PC-3 (cell line): ENCODE measurements around the gene SCRN3. TPM values are rescaled to one million over a fixed set of nuclear protein-coding genes. Genes with fewer than 3 reads are reported as not detected.
"Not testable (repeated sequence)": the region's sequence is repeated elsewhere in the genome, so short reads cannot be mapped to it uniquely, and the experiment has no call there.

Source experiments
- ATAC-seq: fragments of 200-7000 bp; cut with Tn5 transposase; 2 replicates; pipeline ENCODE4 v1.9.1; 2020; ENCODE audit warnings: mild to moderate bottlenecking, moderate library complexity
- BruUV-seq: library from RNA; stranded (reverse); fragments of 400-500 nt; replicated peaks from 2 replicates; lab custom pipeline; 2021; lab: Mats Ljungman, UMichigan
- CTCF ChIA-PET: fragments of 300-600 bp; sonication (Branson Sonifier 250); formaldehyde crosslinking; loops from one replicate; lab custom pipeline; 2022; ENCODE audit warnings: antibody characterized with exemption; lab: Charles Lee
- POLR2A ChIA-PET: fragments of 300-600 bp; sonication (Branson Sonifier 250); formaldehyde crosslinking; loops from one replicate; lab custom pipeline; 2022; ENCODE audit warnings: antibody characterized with exemption; ENCODE audit not compliant: unreplicated experiment; lab: Charles Lee
- DNase-seq: peaks from one replicate; pipeline ENCODE4 v3.0.0-alpha.2; 2015
- H2AFZ ChIP-seq: fragments of 300-600 bp; sonication (generic); 2 replicates; pipeline ENCODE4 v1.6.0; 2016; ENCODE audit warnings: antibody characterized with exemption, low read length
- H3F3A ChIP-seq: fragments of 300-600 bp; sonication (generic); one replicate; pipeline ENCODE4 v1.6.0; 2017; ENCODE audit warnings: antibody characterized with exemption, low read length, control low read depth, mild to moderate bottlenecking; ENCODE audit not compliant: unreplicated experiment
- H3K27ac ChIP-seq: fragments of 300-600 bp; sonication (generic); 2 replicates; pipeline ENCODE4 v1.5.1; 2016; ENCODE audit warnings: mild to moderate bottlenecking, low read length
- H3K27me3 ChIP-seq: fragments of 300-600 bp; sonication (generic); 2 replicates; pipeline ENCODE4 v1.6.1; 2016; ENCODE audit warnings: low read length, mixed read lengths
- H3K36me3 ChIP-seq: fragments of 300-600 bp; sonication (generic); 2 replicates; pipeline ENCODE4 v1.6.1; 2016; ENCODE audit warnings: low read depth, mixed run types, low read length, mixed read lengths
- H3K4me1 ChIP-seq: fragments of 300-600 bp; sonication (generic); 2 replicates; pipeline ENCODE4 v1.5.1; 2016; ENCODE audit warnings: low read length; ENCODE audit not compliant: insufficient read depth
- H3K4me2 ChIP-seq: fragments of 300-600 bp; sonication (generic); 2 replicates; pipeline ENCODE4 v1.6.0; 2016; ENCODE audit warnings: low read length
- H3K4me3 ChIP-seq: fragments of 300-600 bp; sonication (generic); 2 replicates; pipeline ENCODE4 v1.5.1; 2016; ENCODE audit warnings: mild to moderate bottlenecking, low read length, mixed read lengths
- H3K79me2 ChIP-seq: fragments of 300-600 bp; sonication (generic); 2 replicates; pipeline ENCODE4 v1.6.1; 2017; ENCODE audit warnings: low read length, mixed read lengths
- H3K9ac ChIP-seq: fragments of 300-600 bp; sonication (generic); 2 replicates; pipeline ENCODE4 v1.6.0; 2016; ENCODE audit warnings: mild to moderate bottlenecking, low read length
- H3K9me2 ChIP-seq: fragments of 300-600 bp; sonication (generic); replicated peaks from 2 replicates; pipeline ENCODE4 v1.6.1; 2016; ENCODE audit warnings: mixed run types, low read length, mixed read lengths
- H3K9me3 ChIP-seq: fragments of 300-600 bp; sonication (generic); 2 replicates; pipeline ENCODE4 v1.6.1; 2016; ENCODE audit warnings: low read length, mixed read lengths
- H4K20me1 ChIP-seq: fragments of 300-600 bp; sonication (generic); 2 replicates; pipeline ENCODE4 v1.6.1; 2016; ENCODE audit warnings: low read length, mixed read lengths
- EZH2 ChIP-seq: fragments of 300-600 bp; sonication (generic); IDR thresholded peaks from one replicate; pipeline ENCODE4 v1.6.1; 2017; ENCODE audit warnings: antibody characterized with exemption, mild to moderate bottlenecking, low read length; ENCODE audit not compliant: unreplicated experiment
- EZH2phosphoT487 ChIP-seq: fragments of 300-600 bp; sonication (generic); IDR thresholded peaks from 2 replicates; pipeline ENCODE4 v1.6.1; 2018; ENCODE audit warnings: mild to moderate bottlenecking, antibody characterized with exemption, low read length, borderline replicate concordance
- intact Hi-C: fragments of 100-400 bp; cut with micrococcal nuclease; formaldehyde crosslinking; loops from 2 replicates; pipeline ENCODE4 v1.9.0; 2023
- total RNA-seq: library from RNA; depleted of rRNA; stranded (reverse); fragments of >200 nt; gene quantifications from 2 replicates; pipeline ENCODE4 v1.2.3, GENCODE V29; 2014
- TF ChIP-seq, protein P1 (sequence below): fragments of 300-600 bp; sonication (generic); conservative IDR thresholded peaks from 2 replicates; pipeline ENCODE4 v1.5.1; 2017; ENCODE audit warnings: antibody characterized with exemption, low read depth, mild to moderate bottlenecking, low read length

SCRN3 gene
- total RNA-seq, 1 experiment from 2014 or later: 26.6 TPM

DNA sequence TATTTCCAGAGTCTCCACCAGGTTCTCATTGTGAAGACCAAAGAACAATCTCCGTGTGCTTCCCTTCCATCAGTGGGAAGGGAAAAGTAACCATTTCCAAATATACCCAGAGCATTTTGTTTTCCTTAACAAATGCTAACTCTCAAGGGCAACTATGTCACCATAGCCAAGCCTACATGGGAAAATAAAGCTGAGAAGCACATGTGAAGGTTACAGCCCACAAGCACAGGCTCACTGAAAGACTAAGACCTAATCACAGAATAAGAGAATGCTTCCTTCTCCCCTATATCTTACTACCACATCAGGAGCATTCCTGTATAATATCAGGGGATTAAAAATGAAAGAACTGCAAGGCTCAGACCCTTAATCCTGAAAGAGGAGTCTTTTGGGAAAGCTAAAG lies 32.6 kb upstream of the SCRN3 start:
- BruUV-seq: no TSS peak
- no peak overlapping the region for H3K4me3 ChIP-seq
- H3K36me3 ChIP-seq: peaks cover 17% of the 10 kb centered on the region
- H3K79me2 ChIP-seq: no peaks in the 10 kb centered on the region
- ChIA-PET POLR2A (interaction anchor here (0.6 kb wide), 1 partner anchor 11 kb away, joined by 4 read pairs; no protein-coding TSS in a partner anchor), CTCF (no interaction called here)
- H3K27me3 ChIP-seq: no peaks in the 10 kb centered on the region
- no peaks in the 10 kb centered on the region for H3K9me2 ChIP-seq
- TF ChIP-seq EZH2 (no peak), EZH2phosphoT487 (no peak)
- TF ChIP-seq, protein P1, sequence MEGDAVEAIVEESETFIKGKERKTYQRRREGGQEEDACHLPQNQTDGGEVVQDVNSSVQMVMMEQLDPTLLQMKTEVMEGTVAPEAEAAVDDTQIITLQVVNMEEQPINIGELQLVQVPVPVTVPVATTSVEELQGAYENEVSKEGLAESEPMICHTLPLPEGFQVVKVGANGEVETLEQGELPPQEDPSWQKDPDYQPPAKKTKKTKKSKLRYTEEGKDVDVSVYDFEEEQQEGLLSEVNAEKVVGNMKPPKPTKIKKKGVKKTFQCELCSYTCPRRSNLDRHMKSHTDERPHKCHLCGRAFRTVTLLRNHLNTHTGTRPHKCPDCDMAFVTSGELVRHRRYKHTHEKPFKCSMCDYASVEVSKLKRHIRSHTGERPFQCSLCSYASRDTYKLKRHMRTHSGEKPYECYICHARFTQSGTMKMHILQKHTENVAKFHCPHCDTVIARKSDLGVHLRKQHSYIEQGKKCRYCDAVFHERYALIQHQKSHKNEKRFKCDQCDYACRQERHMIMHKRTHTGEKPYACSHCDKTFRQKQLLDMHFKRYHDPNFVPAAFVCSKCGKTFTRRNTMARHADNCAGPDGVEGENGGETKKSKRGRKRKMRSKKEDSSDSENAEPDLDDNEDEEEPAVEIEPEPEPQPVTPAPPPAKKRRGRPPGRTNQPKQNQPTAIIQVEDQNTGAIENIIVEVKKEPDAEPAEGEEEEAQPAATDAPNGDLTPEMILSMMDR: no peak
- H3K4me1 ChIP-seq: no peaks in the 10 kb centered on the region
- H3K9me3 ChIP-seq: no peaks in the 10 kb centered on the region
- no peak for ATAC-seq
- intact Hi-C loops: no loop called here
- H3K4me2 ChIP-seq: no peak overlapping the region
- H3F3A ChIP-seq: no peaks in the 10 kb centered on the region
- no peak overlapping the region for H2AFZ ChIP-seq
- no peaks in the 10 kb centered on the region for H4K20me1 ChIP-seq
- H3K27ac ChIP-seq: no peak overlapping the region
- no peak for DNase-seq
- H3K9ac ChIP-seq: no peak overlapping the region

DNA sequence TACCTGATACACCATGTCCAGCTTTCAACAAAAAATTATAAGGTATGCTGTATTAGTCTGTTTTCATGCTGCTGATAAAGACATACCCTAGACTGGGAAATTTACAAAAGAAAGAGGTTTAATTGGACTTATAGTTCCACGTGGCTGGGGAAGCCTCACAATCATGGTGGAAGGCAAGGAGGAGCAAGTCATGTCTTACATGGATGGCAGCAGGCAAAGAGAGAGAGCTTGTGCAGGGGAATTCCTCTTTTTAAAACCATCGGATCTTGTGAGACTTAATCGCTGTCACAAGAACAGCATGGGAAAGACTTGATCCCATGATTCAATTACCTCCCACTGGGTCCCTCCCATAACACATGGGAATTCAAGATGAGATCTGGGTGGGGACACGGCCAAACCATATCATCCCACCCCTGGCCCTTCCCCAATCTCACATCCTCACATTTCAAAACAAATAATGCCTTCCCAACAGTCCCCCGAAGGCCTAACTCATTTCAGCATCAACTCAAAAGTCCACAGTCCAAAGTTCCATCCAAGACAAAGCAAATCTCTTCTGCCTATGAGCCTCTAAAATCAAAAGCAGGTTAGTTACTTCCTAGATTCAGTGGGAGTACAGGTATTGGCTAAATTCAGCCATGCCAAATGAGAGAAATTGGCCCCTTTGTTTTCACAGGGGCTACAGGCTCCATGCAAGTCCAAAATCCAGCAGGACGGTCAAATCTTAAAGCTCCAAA lies 31.9 kb upstream of the SCRN3 start:
- CTCF ChIA-PET: not testable (repeated sequence)
- peaks cover 17% of the 10 kb centered on the region for H3K36me3 ChIP-seq

DNA sequence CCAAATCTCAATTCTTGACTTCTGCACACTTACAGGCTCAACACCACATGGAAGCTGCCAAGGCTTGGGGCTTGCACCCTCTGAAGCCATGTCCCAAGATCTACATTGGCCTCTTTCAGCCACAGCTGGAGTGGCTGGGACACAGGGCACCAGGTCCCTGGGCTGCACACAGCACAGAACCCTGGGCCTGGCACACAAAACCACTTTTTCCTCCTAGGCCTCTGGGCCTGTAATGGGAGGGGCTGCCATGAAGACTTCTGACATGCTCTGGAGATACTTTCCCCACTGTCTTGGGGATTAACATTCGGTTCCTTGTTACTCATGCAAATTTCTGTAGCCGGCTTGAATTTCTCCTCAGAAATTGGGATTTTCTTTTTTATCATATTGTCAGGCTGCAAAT lies 30.9 kb upstream of the SCRN3 start:
- CTCF ChIA-PET: no interaction called here
- Histone ChIP-seq H3K9ac (no peak overlapping the region), H3K9me2 (no peaks in the 10 kb centered on the region), H3F3A (no peaks in the 10 kb centered on the region), H2AFZ (no peak overlapping the region), H3K9me3 (no peaks in the 10 kb centered on the region), H3K4me2 (no peak overlapping the region), H3K36me3 (peaks cover 17% of the 10 kb centered on the region), H3K4me3 (no peak overlapping the region), H3K27ac (no peak overlapping the region), H3K79me2 (no peaks in the 10 kb centered on the region), H3K4me1 (no peaks in the 10 kb centered on the region), H4K20me1 (no peaks in the 10 kb centered on the region), H3K27me3 (no peaks in the 10 kb centered on the region)
- no peak for ATAC-seq
- no TSS peak for BruUV-seq
- intact Hi-C loops: no loop called here
- DNase-seq: no peak
- POLR2A ChIA-PET: no interaction called here
- TF ChIP-seq, protein P1: no peak
- TF ChIP-seq EZH2phosphoT487: no peak
- TF ChIP-seq EZH2: no peak

More for the DNA sequence above, 31.9 kb upstream of the SCRN3 start:
- H3F3A ChIP-seq, H3K79me2 ChIP-seq, H3K27me3 ChIP-seq, ATAC-seq, H3K9me3 ChIP-seq, H3K27ac ChIP-seq, H3K4me3 ChIP-seq, POLR2A ChIA-PET, H4K20me1 ChIP-seq, BruUV-seq, intact Hi-C loops, H3K4me2 ChIP-seq, DNase-seq, H3K9me2 ChIP-seq, H3K4me1 ChIP-seq, H3K9ac ChIP-seq, H2AFZ ChIP-seq: not testable (repeated sequence)
